Endothelial cell (in vitro differentiated cells): ENCODE measurements around the gene AKAP7. TPM values are rescaled to one million over a fixed set of nuclear protein-coding genes. Genes with fewer than 3 reads are reported as not detected.
"Not testable (repeated sequence)": the region's sequence is repeated elsewhere in the genome, so short reads cannot be mapped to it uniquely, and the experiment has no call there.

Source experiments
- DNase-seq: peaks from one replicate; pipeline ENCODE4 v3.0.0; 2021; ENCODE audit warnings: low spot score
- H3K27ac Mint-ChIP-seq: one replicate; pipeline ENCODE4 v1.8.0; 2021; ENCODE audit warnings: mixed read lengths, inconsistent platforms; ENCODE audit not compliant: unreplicated experiment
- H3K27me3 Mint-ChIP-seq: one replicate; pipeline ENCODE4 v1.8.0; 2021; ENCODE audit warnings: mild to moderate bottlenecking, moderate library complexity, mixed read lengths, inconsistent platforms; ENCODE audit not compliant: unreplicated experiment
- H3K36me3 Mint-ChIP-seq: one replicate; pipeline ENCODE4 v1.8.0; 2021; ENCODE audit warnings: mild to moderate bottlenecking, low read depth, mixed read lengths, inconsistent platforms; ENCODE audit not compliant: unreplicated experiment
- H3K4me1 Mint-ChIP-seq: one replicate; pipeline ENCODE4 v1.8.0; 2021; ENCODE audit warnings: mild to moderate bottlenecking, mixed read lengths, inconsistent platforms; ENCODE audit not compliant: unreplicated experiment
- H3K4me3 Mint-ChIP-seq: one replicate; pipeline ENCODE4 v1.8.0; 2021; ENCODE audit warnings: mild to moderate bottlenecking, mixed read lengths, inconsistent platforms; ENCODE audit not compliant: unreplicated experiment
- H3K9me3 Mint-ChIP-seq: one replicate; pipeline ENCODE4 v1.8.0; 2021; ENCODE audit warnings: mixed read lengths, inconsistent platforms; ENCODE audit not compliant: unreplicated experiment
- CTCF ChIP-seq: fragments of 200-600 bp; sonication (generic); IDR thresholded peaks from one replicate; pipeline ENCODE4 v1.5.0; 2021; ENCODE audit warnings: antibody characterized with exemption; ENCODE audit not compliant: unreplicated experiment
- total RNA-seq: library from RNA; stranded (reverse); fragmentation: NEBNext Ultra II Directional; extraction: Animal tissue kit (Norgen Biotek cat#: 25700); gene quantifications from one replicate; pipeline ENCODE4 v1.2.1, GENCODE V29; 2021; ENCODE audit not compliant: unreplicated experiment

Gene AKAP7
- total RNA-seq, 1 donor from 2014 or later, result 5.2 TPM

- Mint-ChIP-seq H3K36me3 (no peaks in the 10 kb centered on the region), H3K27ac (no peak overlapping the region)
Observed at GRCh38 chr6:131258816-131259476, 123.7 kb downstream of the AKAP7 start.

GRCh38 chr6:131260960-131261359 is 125.7 kb downstream of the AKAP7 start:
- H3K9me3 Mint-ChIP-seq, H3K27ac Mint-ChIP-seq, H3K4me1 Mint-ChIP-seq, H3K4me3 Mint-ChIP-seq, H3K27me3 Mint-ChIP-seq, DNase-seq, H3K36me3 Mint-ChIP-seq: not testable (repeated sequence)

More at GRCh38 chr6:131258816-131259476, 123.7 kb downstream of the AKAP7 start:
- no peak for TF ChIP-seq CTCF
- DNase-seq, result no peak
- Mint-ChIP-seq H3K4me1 (peaks cover 6% of the 10 kb centered on the region), H3K9me3 (no peaks in the 10 kb centered on the region), H3K27me3 (no peaks in the 10 kb centered on the region), H3K4me3 (no peak overlapping the region)

- Mint-ChIP-seq H3K4me1 (no peaks in the 10 kb centered on the region), H3K9me3 (no peaks in the 10 kb centered on the region), H3K4me3 (no peak overlapping the region), H3K27ac (no peak overlapping the region), H3K27me3 (no peaks in the 10 kb centered on the region), H3K36me3 (no peaks in the 10 kb centered on the region)
- TF ChIP-seq CTCF, result no peak
- no peak for DNase-seq
Observed at GRCh38 chr6:131262060-131262459, 126.8 kb downstream of the AKAP7 start.

GRCh38 chr6:131265939-131266338 is 130.7 kb downstream of the AKAP7 start:
- no peak overlapping the region for H3K4me3 Mint-ChIP-seq
- peaks cover 3% of the 10 kb centered on the region for H3K4me1 Mint-ChIP-seq
- H3K27me3 Mint-ChIP-seq, result no peaks in the 10 kb centered on the region
- TF ChIP-seq CTCF, result no peak
- no peak for DNase-seq
- peaks cover 3% of the 10 kb centered on the region for H3K36me3 Mint-ChIP-seq
- H3K27ac Mint-ChIP-seq, result no peak overlapping the region
- no peaks in the 10 kb centered on the region for H3K9me3 Mint-ChIP-seq

GRCh38 chr6:131268303-131268702 is 133.0 kb downstream of the AKAP7 start:
- Mint-ChIP-seq H3K27ac (no peak overlapping the region), H3K36me3 (peaks cover 4% of the 10 kb centered on the region), H3K9me3 (no peaks in the 10 kb centered on the region), H3K4me1 (peaks cover 3% of the 10 kb centered on the region), H3K27me3 (no peaks in the 10 kb centered on the region), H3K4me3 (no peak overlapping the region)
- DNase-seq, result no peak
- no peak for TF ChIP-seq CTCF
